GM21825 (cell line): ENCODE measurements around the gene NEU1.
"Not testable (repeated sequence)": the region's sequence is repeated elsewhere in the genome, so short reads cannot be mapped to it uniquely, and the experiment has no call there.

ENCODE experiments used
- ATAC-seq: cut with Tn5 transposase; IDR thresholded peaks from one replicate; pipeline ENCODE4 v1.9.1; 2021; ENCODE audit warnings: mild to moderate bottlenecking, moderate library complexity; ENCODE audit not compliant: unreplicated experiment

NEU1 gene

DNA sequence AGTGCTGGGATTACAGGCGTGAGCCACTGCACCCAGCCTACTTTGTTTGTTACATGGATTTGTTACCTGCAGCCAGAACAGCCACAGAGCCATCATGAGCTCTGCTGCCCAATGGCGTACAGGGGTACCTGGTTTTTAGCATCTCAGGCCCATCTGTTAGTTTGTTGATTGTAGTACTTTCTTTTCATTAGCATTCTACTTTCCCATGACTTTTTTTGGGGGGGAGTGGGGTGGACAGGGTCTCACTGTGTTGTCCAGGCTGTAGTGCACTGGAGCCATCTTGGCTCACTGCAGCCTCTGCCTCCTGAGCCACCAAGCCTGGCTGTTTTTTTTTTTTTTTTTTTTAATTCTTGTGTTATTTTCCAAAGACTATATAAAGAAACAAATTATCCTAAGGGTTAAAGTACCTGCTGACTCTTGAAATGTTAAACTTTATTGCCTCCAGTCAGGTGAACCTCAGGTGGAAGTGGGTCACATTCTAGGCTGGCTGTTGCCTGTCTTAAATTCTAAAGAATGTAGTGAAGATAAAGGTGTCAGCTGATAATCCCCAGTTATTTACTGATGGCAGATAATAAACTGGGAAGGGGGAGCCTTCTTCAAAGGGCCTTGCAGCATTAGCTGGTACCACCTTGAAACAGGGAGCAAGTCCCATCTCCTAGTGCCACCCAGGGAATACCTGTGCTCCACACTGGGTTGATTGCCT lies 15.2 kb downstream of the NEU1 start:
- no peak for ATAC-seq

DNA sequence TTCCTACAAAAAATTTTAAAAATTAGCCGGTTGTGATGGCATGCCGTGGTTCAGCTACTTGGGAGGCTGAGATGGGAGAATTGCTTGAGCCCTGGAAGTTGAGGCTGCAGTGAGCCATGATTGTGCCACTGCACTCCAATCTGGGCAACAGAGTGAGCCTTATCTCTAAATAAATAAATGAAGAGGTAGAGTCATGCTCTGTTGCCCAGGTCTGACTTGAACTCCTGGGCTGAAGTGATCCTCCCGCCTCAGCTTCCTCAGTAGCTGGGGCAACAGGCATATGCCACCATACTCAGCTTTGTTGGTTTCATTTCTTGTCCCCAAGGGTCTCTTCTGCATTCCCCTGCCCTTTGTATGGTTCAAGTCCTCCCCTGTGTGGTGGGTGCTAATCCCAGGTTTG lies 18.1 kb downstream of the NEU1 start:
- no peak for ATAC-seq

DNA sequence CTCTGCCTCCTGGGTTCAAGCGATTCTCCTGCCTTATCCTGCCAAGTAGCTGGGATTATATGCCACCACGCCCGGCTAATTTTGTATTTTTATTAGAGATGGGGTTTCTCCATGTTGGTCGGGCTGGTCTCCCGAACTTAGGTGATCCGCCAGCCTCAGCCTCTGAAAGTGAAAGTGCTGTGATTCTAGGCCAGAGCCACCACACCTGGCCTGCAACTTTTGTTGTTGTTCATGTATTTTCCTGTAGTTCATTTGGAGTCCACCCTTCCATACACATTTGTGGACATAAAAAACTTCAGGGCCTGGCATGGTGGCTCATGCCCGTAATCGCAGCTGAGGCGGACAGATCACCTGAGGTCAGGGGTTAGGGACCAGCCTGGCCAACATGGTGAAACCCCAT lies 20.6 kb downstream of the NEU1 start:
- no peak for ATAC-seq

DNA sequence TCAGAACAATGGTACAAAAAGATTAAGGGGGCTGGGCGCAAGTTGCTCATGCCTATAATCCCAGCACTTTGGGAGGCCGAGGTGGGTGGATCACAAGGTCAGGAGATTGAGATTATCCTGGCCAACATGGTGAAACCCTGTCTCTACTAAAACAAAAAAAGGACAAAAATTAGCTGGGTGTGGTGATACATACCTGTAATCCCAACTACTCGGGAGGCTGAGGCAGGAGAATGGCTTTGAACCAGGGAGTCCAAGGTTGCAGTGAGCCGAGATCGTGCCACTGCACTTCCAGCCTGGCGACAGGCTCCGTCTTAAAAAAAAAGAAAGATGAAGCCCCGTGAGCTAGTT lies 22.9 kb downstream of the NEU1 start:
- ATAC-seq, result not testable (repeated sequence)

DNA sequence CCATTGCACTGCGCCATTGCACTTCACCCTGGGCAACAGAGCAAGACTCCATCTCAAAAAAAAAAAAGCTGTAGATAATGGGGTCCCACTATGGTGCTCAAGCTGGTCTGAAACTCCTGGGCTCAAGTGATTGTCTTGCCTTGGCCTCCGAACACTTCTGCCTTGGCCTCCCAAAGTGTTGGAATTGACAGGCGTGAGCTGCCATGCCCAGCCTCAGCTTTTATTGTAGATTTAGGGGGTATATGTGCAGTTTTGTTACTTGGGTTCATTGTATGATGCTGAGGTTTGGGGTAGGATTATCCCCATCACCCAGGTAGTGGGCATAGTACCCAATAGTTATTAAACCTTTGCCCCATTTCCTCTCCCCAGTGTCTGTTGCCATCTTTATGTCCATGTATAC lies 23.7 kb downstream of the NEU1 start:
- ATAC-seq, result no peak

GRCh38 chr6:31838114-31838553 lies 24.5 kb downstream of the NEU1 start:
- not testable (repeated sequence) for ATAC-seq

DNA sequence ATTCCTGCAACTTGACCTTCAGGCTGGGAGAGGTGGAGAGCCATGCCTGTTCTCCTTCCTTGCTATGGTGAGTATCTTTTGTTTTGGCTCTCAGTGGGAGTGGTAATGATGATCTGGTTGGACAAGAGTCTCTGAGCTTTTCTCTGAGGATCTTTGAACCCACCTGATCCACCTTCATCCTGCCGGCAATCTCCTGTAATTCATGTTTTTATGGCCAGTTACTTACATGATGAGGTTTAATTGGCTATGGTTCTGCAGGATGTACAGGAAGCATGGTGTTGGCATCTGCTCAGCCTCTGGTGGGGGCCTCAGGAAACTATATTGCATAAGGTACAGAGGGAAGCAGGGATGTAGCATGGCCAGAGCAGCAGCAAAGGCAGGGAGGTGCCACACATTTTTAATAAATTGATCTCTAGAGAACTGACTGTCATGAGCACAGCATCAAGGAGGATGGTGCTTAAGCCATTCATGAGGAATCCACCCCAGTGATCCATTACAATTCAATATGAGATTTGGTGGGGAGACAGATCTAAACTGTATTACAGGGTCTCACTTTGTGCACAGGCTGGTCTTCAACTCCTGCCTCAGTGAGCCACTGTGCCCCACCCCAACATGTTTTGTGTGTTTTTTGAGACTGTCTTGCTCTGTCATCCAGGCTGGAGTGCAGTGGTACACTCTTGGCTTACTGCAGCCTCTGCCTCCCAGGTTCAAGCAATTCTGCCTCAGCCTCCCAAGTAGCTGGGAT lies 25.1 kb downstream of the NEU1 start:
- ATAC-seq, result no peak

DNA sequence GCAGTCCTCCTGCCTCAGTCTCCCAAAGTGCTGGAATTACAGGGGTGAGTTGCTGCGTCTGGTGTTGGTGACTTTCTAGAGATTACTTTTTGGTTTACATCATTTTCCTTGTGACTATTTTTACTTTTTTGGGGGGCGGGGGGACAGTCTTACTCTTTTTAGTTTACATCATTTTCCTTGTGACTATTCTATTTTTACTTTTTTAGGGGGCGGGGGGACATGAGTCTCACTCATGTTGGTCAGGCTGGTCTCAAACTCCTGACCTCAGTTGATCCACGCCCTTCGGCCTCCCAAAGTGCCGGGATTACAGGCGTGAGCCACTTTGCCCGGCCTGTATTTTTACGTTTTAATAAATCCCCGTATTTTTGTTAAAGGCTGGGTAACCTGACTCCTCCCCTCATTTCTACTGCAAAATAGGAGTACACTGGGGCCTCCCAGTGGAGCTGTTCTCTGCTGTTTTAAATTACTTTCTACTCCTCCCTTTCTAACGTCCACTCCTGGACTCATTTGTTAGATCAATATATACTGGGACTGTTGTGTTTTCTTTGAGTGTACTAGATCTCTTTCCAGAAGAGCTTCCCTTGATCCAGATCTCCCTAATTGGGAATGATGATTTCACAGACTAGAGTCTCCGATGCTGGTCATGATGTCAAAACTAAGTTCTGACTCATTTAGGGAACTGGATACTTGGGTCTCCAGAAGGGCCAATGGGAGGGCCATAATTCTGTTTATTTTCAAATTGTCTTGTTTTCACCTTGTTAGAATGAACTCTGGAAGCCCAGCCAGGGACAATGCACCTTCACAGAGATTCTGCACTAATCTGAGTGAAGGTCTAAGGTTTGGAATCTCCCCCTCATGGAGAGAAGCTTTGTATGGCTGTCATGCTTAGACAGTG lies 25.9 kb downstream of the NEU1 start:
- no peak for ATAC-seq

DNA sequence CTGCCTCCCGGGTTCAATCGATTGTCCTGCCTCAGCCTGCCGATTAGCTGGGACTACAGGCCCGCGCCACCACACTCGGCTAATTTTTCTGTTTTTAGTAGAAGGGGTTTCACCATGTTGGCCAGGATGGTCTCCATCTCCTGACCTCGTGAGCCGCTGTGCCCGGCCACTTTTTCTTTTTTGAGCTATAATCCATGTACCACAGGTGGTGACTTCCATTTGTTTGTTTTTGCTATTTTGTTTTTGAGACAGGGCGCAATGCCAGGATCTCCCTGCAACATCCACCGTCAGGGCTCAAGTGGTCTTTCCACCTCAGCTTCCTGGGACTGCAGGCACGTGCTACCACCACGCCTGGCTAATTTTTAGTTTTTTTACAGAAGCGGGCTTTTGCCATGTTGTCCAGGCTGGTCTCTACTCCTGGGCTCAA lies 26.6 kb downstream of the NEU1 start:
- ATAC-seq, result no peak

DNA sequence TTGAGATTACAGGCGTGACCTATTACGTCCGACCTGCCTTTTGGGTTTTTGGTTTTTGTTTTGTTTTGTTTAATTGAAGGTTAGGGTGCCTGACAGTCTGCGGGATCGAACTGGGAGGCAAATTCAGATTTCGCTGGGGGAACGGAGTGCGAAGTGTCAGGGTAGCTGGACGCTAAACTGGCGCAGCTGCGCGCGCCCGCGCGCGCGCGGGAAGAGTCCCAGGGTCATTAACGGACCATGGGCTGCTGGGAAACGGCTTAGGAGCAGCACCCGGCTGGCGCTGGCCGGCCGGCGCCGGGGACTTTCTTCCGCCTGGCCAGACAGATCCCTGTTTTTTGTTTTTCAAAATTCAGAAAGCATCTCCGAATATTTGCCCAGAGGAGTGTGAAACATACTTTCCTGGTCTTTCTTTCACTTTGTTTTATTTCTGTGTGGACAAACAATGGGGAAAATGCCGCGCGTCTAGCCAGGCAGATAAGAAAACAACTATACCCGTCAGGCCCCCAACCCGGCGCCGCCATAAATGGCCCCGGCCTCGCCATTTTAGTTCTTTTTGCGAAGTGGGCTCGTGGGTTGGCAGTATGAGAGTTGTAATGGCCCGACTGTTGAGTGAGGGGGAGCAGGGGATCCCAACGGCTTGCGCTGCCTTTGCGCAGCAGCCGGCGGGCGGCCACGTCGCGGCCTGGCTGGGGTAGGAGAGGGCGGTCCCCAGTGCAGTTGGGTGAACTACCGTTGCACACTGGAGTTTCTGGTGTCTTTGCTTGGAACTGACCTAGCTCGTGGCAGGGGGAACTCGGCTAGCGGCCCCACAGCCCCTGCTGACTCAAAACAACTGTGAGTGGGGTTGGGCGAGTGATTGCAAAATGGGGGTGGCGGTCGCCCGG lies 28.0 kb downstream of the NEU1 start:
- ATAC-seq, result peak; percentile 40

- no peak for ATAC-seq
These were observed 31.0 kb downstream of the NEU1 start for GRCh38 chr6:31831350-31832215.

- no peak for ATAC-seq
These were observed 31.7 kb downstream of the NEU1 start for GRCh38 chr6:31830886-31831335.

DNA sequence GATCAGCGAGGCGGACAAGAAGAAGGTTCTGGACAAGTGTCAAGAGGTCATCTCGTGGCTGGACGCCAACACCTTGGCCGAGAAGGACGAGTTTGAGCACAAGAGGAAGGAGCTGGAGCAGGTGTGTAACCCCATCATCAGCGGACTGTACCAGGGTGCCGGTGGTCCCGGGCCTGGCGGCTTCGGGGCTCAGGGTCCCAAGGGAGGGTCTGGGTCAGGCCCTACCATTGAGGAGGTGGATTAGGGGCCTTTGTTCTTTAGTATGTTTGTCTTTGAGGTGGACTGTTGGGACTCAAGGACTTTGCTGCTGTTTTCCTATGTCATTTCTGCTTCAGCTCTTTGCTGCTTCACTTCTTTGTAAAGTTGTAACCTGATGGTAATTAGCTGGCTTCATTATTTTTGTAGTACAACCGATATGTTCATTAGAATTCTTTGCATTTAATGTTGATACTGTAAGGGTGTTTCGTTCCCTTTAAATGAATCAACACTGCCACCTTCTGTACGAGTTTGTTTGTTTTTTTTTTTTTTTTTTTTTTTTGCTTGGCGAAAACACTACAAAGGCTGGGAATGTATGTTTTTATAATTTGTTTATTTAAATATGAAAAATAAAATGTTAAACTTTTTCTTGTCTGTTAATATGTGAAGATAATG lies 32.9 kb downstream of the NEU1 start:
- ATAC-seq, result no peak

GRCh38 chr6:31827286-31828079 lies 35.1 kb downstream of the NEU1 start, which contains the start of gene HSPA1B:
Gene HSPA1B, plus strand, starts transcription at chr6:31827738. Its CDS starts 213 bp downstream, at chr6:31827951.
- peak; percentile 44 for ATAC-seq

- ATAC-seq, result no peak
These were observed 35.8 kb downstream of the NEU1 start for GRCh38 chr6:31826793-31827285.

DNA sequence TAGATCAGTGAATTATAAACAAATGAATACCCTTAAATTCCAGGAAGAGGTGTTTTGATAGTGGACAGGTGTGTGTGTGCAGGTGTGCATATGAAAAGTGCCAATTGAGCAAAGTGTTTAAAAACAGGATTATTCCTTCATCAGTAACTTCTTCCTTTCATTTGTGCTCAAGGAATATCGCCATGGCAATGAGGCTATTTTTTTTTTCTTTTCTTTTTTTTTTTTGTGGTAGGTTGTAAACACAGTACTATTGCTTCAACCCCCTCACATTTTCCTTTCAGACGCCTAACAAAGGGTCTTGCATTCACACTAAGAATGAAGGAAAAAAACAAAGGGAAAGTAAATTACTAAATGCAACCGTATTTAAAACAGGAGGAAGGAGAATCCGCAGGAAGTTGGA lies 37.1 kb downstream of the NEU1 start:
- no peak for ATAC-seq

DNA sequence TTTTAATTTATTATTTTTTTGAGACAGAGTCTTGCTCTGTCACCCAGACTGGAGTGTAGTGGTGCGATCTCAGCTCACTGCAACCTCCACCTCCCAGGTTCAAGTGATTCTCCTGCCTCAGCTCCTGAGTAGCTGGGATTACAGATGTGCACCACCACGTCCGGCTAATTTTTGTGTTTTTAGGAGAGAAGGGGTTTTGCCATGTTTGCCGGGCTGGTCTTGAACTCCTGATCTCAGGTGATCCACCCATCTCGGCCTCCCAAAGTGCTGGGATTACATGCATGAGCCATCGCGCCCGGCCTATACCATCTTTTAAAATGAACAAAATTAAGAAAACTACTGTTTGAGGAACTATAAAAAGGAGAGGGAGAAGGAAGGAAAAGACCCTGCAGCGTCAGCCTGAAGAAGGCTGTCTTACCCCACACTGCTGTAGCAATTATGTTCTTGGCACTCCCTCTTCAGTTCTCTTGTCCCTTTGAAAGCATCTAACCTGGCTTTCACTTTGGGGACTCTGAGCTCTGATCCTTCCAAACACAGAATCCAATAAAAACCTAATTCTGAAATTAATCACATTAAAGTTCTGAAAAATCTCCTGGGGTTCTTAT lies 38.9 kb downstream of the NEU1 start:
- ATAC-seq, result not testable (repeated sequence)
